H9 (cell line): ENCODE results near the gene ANKRD34A. TPM values are rescaled to one million over a fixed set of nuclear protein-coding genes. Genes with fewer than 3 reads are reported as not detected.

Experiments used
- DNase-seq: peaks from one replicate; pipeline ENCODE4 v3.0.0-alpha.2; 2017
- H2AFZ ChIP-seq: one replicate; pipeline ENCODE4 v1.6.1; 2013; ENCODE audit warnings: mild to moderate bottlenecking, low read length, control low read depth, moderate library complexity
- H2AK5ac ChIP-seq: 2 replicates; pipeline ENCODE4 v1.6.1; 2013; ENCODE audit warnings: low read length, control low read depth, mixed read lengths; ENCODE audit not compliant: insufficient read length
- H2BK120ac ChIP-seq: one replicate; pipeline ENCODE4 v1.6.1; 2013; ENCODE audit warnings: low read depth, mild to moderate bottlenecking, low read length, control low read depth, inconsistent platforms; ENCODE audit not compliant: poor library complexity, severe bottlenecking
- H2BK12ac ChIP-seq: 2 replicates; pipeline ENCODE4 v1.6.1; 2013; ENCODE audit warnings: low read length, control low read depth, mixed read lengths, low read depth; ENCODE audit not compliant: insufficient read length
- H2BK15ac ChIP-seq: 2 replicates; pipeline ENCODE4 v1.6.1; 2013; ENCODE audit warnings: low read depth, low read length, control low read depth
- H2BK20ac ChIP-seq: one replicate; pipeline ENCODE4 v1.6.1; 2013; ENCODE audit warnings: low read depth, mild to moderate bottlenecking, low read length, control low read depth, inconsistent platforms; ENCODE audit not compliant: poor library complexity, severe bottlenecking
- H2BK5ac ChIP-seq: 2 replicates; pipeline ENCODE4 v1.6.1; 2013; ENCODE audit warnings: low read length, control low read depth, mixed read lengths; ENCODE audit not compliant: insufficient read length
- H3K14ac ChIP-seq: 2 replicates; pipeline ENCODE4 v1.6.1; 2013; ENCODE audit warnings: low read length, control low read depth; ENCODE audit not compliant: insufficient read depth
- H3K18ac ChIP-seq: 2 replicates; pipeline ENCODE4 v1.6.1; 2013; ENCODE audit warnings: low read depth, mild to moderate bottlenecking, mixed read lengths, low read length, control low read depth; ENCODE audit not compliant: insufficient read length
- H3K23ac ChIP-seq: 2 replicates; pipeline ENCODE4 v1.6.1; 2013; ENCODE audit warnings: low read length, control low read depth, mixed read lengths, low read depth; ENCODE audit not compliant: insufficient read length
- H3K23me2 ChIP-seq: 2 replicates; pipeline ENCODE4 v1.6.1; 2013; ENCODE audit warnings: low read depth, mild to moderate bottlenecking, mixed read lengths, low read length, control low read depth; ENCODE audit not compliant: insufficient read length, poor library complexity, severe bottlenecking
- H3K27ac ChIP-seq: 2 replicates; pipeline ENCODE4 v1.5.1; 2013; ENCODE audit warnings: low read length, control low read depth, mixed read lengths, low read depth; ENCODE audit not compliant: insufficient read length
- H3K27me3 ChIP-seq: 2 replicates; pipeline ENCODE4 v1.6.1; 2013; ENCODE audit warnings: low read length, control low read depth, inconsistent platforms; ENCODE audit not compliant: insufficient read depth
- H3K4ac ChIP-seq: 2 replicates; pipeline ENCODE4 v1.6.1; 2013; ENCODE audit warnings: low read depth, mild to moderate bottlenecking, control low read depth, inconsistent platforms, low read length, moderate library complexity
- H3K4me1 ChIP-seq: 2 replicates; pipeline ENCODE4 v1.6.1; 2013; ENCODE audit warnings: low read length, control low read depth, inconsistent platforms; ENCODE audit not compliant: insufficient read depth
- H3K4me2 ChIP-seq: 2 replicates; pipeline ENCODE4 v1.6.1; 2013; ENCODE audit warnings: low read length, control low read depth, mixed read lengths; ENCODE audit not compliant: insufficient read length, insufficient read depth
- H3K56ac ChIP-seq: 2 replicates; pipeline ENCODE4 v1.6.1; 2013; ENCODE audit warnings: low read depth, mild to moderate bottlenecking, mixed read lengths, low read length, control low read depth; ENCODE audit not compliant: insufficient read length
- H3K79me1 ChIP-seq: 2 replicates; pipeline ENCODE4 v1.6.1; 2013; ENCODE audit warnings: low read depth, mild to moderate bottlenecking, moderate library complexity, low read length, control low read depth, inconsistent platforms; ENCODE audit not compliant: insufficient read depth, poor library complexity, severe bottlenecking
- H3K79me2 ChIP-seq: 2 replicates; pipeline ENCODE4 v1.6.1; 2013; ENCODE audit warnings: low read length, control low read depth, inconsistent platforms; ENCODE audit not compliant: insufficient read depth
- H3K9ac ChIP-seq: 2 replicates; pipeline ENCODE4 v1.6.1; 2013; ENCODE audit warnings: low read length, control low read depth, mixed read lengths; ENCODE audit not compliant: insufficient read length; ENCODE audit errors: extremely low read depth
- H3K9me3 ChIP-seq: one replicate; pipeline ENCODE4 v1.6.1; 2013; ENCODE audit warnings: low read depth, low read length, inconsistent platforms; ENCODE audit not compliant: control insufficient read depth
- H3T11ph ChIP-seq: one replicate; pipeline ENCODE4 v1.6.1; 2013; ENCODE audit warnings: mild to moderate bottlenecking, low read length, control low read depth, inconsistent platforms
- H4K20me1 ChIP-seq: one replicate; pipeline ENCODE4 v1.6.1; 2013; ENCODE audit not compliant: control insufficient read depth, insufficient read length, insufficient read depth
- H4K5ac ChIP-seq: 2 replicates; pipeline ENCODE4 v1.6.1; 2013; ENCODE audit warnings: low read depth, mild to moderate bottlenecking, mixed read lengths, low read length, control low read depth; ENCODE audit not compliant: insufficient read length
- H4K8ac ChIP-seq: replicated peaks from 2 replicates; pipeline ENCODE4 v1.6.1; 2013; ENCODE audit warnings: low read length, control low read depth, mixed read lengths, low read depth; ENCODE audit not compliant: insufficient read length
- H4K91ac ChIP-seq: 2 replicates; pipeline ENCODE4 v1.6.1; 2013; ENCODE audit warnings: low read depth, mild to moderate bottlenecking, moderate library complexity, mixed read lengths, low read length, control low read depth; ENCODE audit not compliant: insufficient read length
- H3K27ac Mint-ChIP-seq, 3 experiments: 2 replicates in 2 of 3; 3 replicates in 1 of 3; pipeline ENCODE4 v1.8.0; 2020 to 2021; ENCODE audit warnings: mixed read lengths in 3 of 3, mild to moderate bottlenecking in 1 of 3, moderate library complexity in 1 of 3
- H3K27me3 Mint-ChIP-seq: 2 replicates; pipeline ENCODE4 v1.8.0; 2021; ENCODE audit warnings: low read depth, mild to moderate bottlenecking, moderate library complexity, mixed read lengths
- H3K36me3 Mint-ChIP-seq, 3 experiments: 2 replicates in 2 of 3; 3 replicates in 1 of 3; pipeline ENCODE4 v1.8.0; 2020 to 2021; ENCODE audit warnings: low read depth in 3 of 3, mixed read lengths in 3 of 3; ENCODE audit not compliant: insufficient read depth in 1 of 3
- H3K4me1 Mint-ChIP-seq, 2 experiments: 2 replicates each; pipeline ENCODE4 v1.8.0; 2020; ENCODE audit warnings: mixed read lengths in 2 of 2
- H3K4me3 Mint-ChIP-seq, 2 experiments: 2 replicates in 1 of 2; 3 replicates in 1 of 2; pipeline ENCODE4 v1.8.0; 2020 to 2021; ENCODE audit warnings: mild to moderate bottlenecking in 2 of 2, mixed read lengths in 2 of 2, moderate library complexity in 1 of 2
- H3K9me3 Mint-ChIP-seq, 2 experiments: 2 replicates in 1 of 2; 3 replicates in 1 of 2; pipeline ENCODE4 v1.8.0; 2020; ENCODE audit warnings: mild to moderate bottlenecking in 2 of 2, mixed read lengths in 2 of 2, moderate library complexity in 1 of 2
- CTCF ChIP-seq: fragments of 200-600 bp; sonication (generic); conservative IDR thresholded peaks from 3 replicates; pipeline ENCODE4 v1.8.0; 2021; ENCODE audit warnings: antibody characterized with exemption, mild to moderate bottlenecking
- WGBS: extraction: QIAGEN DNeasy Blood & Tissue Kit; methylation state at CpG from one replicate; pipeline ENCODE4 v1.1.7; 2013; ENCODE audit warnings: missing lambda C conversion rate, low lambda C conversion rate, mixed read lengths; ENCODE audit not compliant: insufficient read length; ENCODE audit errors: extremely low coverage; 5-methylcytosine and 5-hydroxymethylcytosine counted together
- total RNA-seq: library from RNA; stranded (reverse); gene quantifications from 2 replicates; pipeline ENCODE4 v1.2.1, GENCODE V29; 2021

Gene ANKRD34A
- total RNA-seq, 1 experiment from 2014 or later: 0.39 TPM

- H3K79me1 ChIP-seq: peaks cover 7% of the 10 kb centered on the region
- no peak within 1 kb of the TSS for H3K27ac ChIP-seq
- no peak within 1 kb of the TSS for H3T11ph ChIP-seq
- Mint-ChIP-seq H3K27ac (peak within 1 kb of the TSS; percentile 95 to 99 (median 98)), H3K4me1 (peaks cover 48 to 58% of the 10 kb centered on the region in 2 experiments), H3K9me3 (peaks cover 0 to 3% of the 10 kb centered on the region in 2 experiments; a peak in 2 of 5 replicates), H3K27me3 (no peaks in the 10 kb centered on the region), H3K36me3 (peaks cover 32 to 43% (median 32%) of the 10 kb centered on the region in 3 experiments), H3K4me3 (peak within 1 kb of the TSS; percentile 87 to 99)
- peak; percentile 97 for DNase-seq
- no peak within 1 kb of the TSS for H2AK5ac ChIP-seq
- H2BK120ac ChIP-seq: no peak within 1 kb of the TSS
- peak within 1 kb of the TSS; percentile 83 for H3K18ac ChIP-seq
- no peak within 1 kb of the TSS for H4K91ac ChIP-seq
- H3K9me3 ChIP-seq: no peaks in the 10 kb centered on the region
- H2BK5ac ChIP-seq: no peak within 1 kb of the TSS
- H3K14ac ChIP-seq: peak within 1 kb of the TSS; percentile 82; the same call in 1 of the 2 replicates
- H4K8ac ChIP-seq: no peak within 1 kb of the TSS
- no peak for TF ChIP-seq CTCF
- no peaks in the 10 kb centered on the region for H4K20me1 ChIP-seq
- H3K9ac ChIP-seq: peak within 1 kb of the TSS; percentile 99
- H3K56ac ChIP-seq: no peak within 1 kb of the TSS
- no peak within 1 kb of the TSS for H2AFZ ChIP-seq
- peaks cover 3% of the 10 kb centered on the region; the same call in 1 of the 2 replicates for H3K79me2 ChIP-seq
- H2BK15ac ChIP-seq: no peak within 1 kb of the TSS
- H4K5ac ChIP-seq: no peak within 1 kb of the TSS
- H3K23ac ChIP-seq: no peak within 1 kb of the TSS
- H3K4me1 ChIP-seq: peaks cover 5% of the 10 kb centered on the region; the same call in 1 of the 2 replicates
- H2BK12ac ChIP-seq: no peak within 1 kb of the TSS
- peaks cover 19% of the 10 kb centered on the region for H3K23me2 ChIP-seq
- no peak within 1 kb of the TSS for H2BK20ac ChIP-seq
- H3K4ac ChIP-seq: no peak within 1 kb of the TSS; the same call in 1 of the 2 replicates
- H3K4me2 ChIP-seq: peak within 1 kb of the TSS; percentile 92
- no CpG with 5 or more reads among the region's 30 CpGs for WGBS
- no peaks in the 10 kb centered on the region for H3K27me3 ChIP-seq
These were observed 32.1 kb upstream of the ANKRD34A start, which contains the start of gene TXNIP for GRCh38 chr1:145996433-145997015. Gene TXNIP, minus strand, starts transcription at chr1:145996579. Its CDS starts 313 bp downstream, at chr1:145996266.
